Measurements from ENCODE around the gene PTPRG.

The PTPRG gene

GRCh38 chr3:61884794-61885193, 323.4 kb downstream of the PTPRG start:
- in situ Hi-C loops (cut with MboI; ENCODE audit: low sequenced_read_pairs) = no loop called here

DNA sequence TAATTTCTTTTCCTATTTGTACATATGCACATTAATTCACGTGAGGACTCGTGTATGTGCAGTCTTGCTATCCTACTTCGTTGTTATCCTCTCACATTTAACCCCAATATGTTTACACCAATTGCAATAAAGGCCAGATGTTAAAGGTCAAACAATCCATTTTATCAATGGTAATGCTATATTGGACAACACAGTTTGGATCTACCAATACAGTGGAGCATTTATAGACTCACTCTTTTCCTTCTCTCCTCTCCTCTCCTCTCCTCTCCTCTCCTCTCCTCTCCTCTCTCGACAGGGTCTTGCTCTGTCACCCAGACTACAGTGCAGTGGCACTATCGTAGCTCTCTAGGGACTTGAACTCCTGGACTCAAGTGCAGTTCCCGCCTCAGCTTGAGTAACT, 324.0 kb downstream of the PTPRG start:
- in situ Hi-C loops (cut with MboI; ENCODE audit: low sequenced_read_pairs) = no loop called here

- in situ Hi-C loops (cut with MboI; ENCODE audit: low sequenced_read_pairs) = no loop called here
Measured at GRCh38 chr3:61887206-61887605, 325.8 kb downstream of the PTPRG start.

GRCh38 chr3:61889259-61889658, 327.9 kb downstream of the PTPRG start:
- in situ Hi-C loops (cut with MboI; ENCODE audit: low sequenced_read_pairs) = no loop called here

DNA sequence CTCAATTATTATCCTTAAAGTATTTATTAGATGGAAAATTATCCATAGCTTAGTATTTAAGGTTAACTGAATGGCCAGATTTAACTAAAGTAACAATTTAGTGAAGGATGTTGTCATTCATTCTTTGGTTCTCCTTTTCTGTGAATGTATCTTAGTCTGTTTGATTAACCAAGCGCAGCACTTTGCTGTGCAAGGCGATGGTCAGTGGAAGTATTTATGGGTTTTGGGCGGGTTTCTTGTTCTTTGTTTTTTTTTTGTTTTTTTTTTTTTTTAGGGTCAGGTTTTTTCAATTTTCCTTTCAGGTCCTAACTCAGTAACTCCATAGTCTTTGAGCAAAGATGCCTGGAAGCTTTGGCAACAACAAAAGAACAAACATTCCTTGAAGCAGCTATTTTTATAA, 328.8 kb downstream of the PTPRG start:
- in situ Hi-C loops (cut with MboI; ENCODE audit: low sequenced_read_pairs) = no loop called here

DNA sequence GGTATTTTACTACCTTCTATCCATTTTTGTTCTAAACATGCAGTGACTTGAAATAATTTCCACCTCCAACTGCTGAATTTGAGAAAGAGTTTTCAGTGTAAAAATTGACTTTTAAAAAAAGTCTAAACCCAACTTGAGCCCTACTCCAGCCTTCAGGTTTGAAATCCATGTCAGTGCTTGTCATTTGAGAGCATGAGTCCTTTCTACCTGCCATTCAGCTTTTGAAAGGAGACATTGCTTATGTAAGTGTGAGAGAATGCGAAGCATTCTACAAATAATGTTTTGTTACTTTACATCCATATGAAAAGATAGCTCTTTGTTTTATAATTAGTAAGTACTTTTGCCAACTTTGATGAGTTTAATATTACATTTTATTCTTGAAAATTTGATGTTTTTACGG, 329.2 kb downstream of the PTPRG start:
- in situ Hi-C loops (cut with MboI; ENCODE audit: low sequenced_read_pairs) = no loop called here

DNA sequence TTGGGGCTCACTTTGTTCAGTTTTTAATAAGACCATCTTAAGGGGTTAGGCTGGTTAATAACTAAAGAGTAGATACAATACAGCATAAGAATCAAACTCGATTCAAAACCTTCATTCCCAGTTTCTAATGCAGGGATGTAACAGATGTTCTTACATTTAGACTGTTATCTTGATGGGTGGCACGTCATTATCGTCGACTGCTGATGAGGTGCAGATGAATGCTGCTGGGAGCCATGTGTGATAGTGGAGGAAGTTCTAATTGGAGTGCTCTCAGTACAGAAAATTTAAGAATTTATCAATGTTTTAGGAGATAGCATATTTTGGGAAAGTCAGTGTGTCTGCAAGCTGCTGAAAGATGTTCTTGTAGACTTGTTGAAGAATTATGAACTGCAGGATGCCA, 331.5 kb downstream of the PTPRG start:
- in situ Hi-C loops (cut with MboI; ENCODE audit: low sequenced_read_pairs) = no loop called here

DNA sequence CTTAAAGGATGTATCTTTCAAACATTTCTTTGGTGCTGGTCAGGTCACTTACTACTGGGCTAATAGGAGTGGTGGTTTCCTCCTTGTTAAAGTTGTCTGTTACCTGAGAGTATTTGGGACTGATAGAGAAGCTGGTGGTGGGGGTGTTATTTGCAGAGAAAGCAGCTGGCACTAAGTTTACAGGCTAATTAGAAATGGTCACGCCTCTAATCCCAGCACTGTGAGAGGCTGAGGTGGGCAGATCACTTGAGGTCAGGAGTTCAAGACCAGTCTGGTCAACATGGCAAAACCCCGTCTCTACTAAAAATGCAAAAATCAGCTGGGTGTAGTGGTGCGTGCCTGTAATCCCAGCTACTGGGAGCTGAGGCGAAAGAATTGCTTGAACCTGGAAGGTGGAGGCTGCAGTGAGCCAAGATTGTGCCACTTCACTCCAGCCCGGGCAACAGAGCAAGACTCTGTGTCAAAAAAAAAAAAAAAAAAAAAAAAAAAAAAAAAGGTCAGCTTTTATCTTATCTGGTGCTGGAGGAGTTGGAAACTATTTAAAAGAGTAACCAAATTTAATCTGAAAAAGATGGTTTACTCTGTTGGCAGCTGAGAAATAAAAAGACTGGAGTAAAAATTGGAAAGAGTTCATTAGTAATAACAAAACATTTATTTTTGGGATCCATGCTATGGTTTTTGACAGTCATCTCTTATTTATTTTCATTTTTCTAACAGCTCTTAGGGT, 332.6 kb downstream of the PTPRG start:
- in situ Hi-C loops (cut with MboI; ENCODE audit: low sequenced_read_pairs) = no loop called here

DNA sequence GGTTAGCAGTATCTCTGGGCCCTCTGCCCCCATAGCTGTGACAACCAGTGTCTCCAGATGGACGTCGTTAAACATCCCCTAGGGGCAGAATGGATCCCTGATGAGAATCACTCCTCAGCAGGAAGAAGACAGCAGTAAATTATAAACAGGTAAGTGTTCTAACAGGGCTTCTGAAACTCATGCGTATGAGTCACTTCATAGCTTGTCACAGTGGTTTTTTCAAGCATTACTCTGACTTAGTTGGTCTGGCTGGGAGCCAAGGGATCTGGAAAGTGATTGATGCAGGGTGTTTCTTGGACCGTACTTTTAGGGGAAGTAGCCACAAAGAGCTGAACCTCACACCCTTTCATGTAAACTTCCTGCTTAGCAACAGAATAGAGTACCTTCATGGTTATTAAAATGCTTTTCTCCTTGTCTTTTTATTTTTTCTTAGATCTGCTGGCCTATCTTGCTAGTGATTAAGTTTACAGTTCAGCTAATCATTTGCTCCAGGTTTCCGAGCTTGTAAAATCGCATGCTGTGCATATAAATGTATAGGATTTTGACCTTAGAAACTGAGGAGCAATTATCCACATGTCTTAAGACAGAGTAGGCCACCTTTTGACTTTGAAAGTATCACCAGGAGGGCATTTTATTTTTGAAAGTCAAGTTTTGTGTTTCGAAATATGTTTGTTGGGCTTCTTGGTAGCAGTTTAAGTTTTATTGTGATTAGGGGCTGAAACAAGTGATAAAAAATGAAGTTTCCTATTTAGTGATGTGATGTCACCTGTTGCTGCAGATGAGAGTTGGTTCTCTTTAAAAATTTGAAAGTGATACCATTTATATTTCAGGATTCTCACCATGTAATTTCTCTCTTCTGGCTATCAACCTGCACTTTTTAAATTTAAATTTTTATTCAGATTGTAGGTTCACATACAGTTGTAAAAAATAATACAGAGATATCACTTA, 333.9 kb downstream of the PTPRG start:
- in situ Hi-C loops (cut with MboI; ENCODE audit: low sequenced_read_pairs) = no loop called here

GRCh38 chr3:61896251-61896650, 334.9 kb downstream of the PTPRG start:
- in situ Hi-C loops (cut with MboI; ENCODE audit: low sequenced_read_pairs) = no loop called here

- in situ Hi-C loops (cut with MboI; ENCODE audit: low sequenced_read_pairs) = no loop called here
Measured at GRCh38 chr3:61897848-61898247, 336.5 kb downstream of the PTPRG start.

- in situ Hi-C loops (cut with MboI; ENCODE audit: low sequenced_read_pairs) = no loop called here
Measured at GRCh38 chr3:61899700-61900462, 338.5 kb downstream of the PTPRG start.

DNA sequence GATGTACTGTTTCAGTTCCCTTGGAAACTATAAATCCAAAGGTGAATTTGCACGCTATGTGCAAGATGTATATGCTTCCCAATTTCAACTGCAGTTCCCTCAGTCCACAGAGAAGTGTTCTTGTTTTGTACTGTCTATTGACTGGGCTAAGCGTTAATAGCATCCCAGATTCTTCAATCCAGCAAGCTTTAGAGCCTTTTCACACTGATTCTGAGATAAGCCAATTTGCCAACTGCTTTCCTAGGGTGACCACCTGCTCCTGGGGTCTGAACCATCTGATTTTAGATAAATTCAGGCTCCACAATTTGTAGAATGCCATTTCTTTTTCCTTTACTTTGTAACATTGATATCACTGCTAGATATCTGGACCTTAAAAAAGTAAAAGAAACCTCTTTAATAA, 340.1 kb downstream of the PTPRG start:
- in situ Hi-C loops (cut with MboI; ENCODE audit: low sequenced_read_pairs) = no loop called here

GRCh38 chr3:61901986-61902385, 340.6 kb downstream of the PTPRG start:
- in situ Hi-C loops (cut with MboI; ENCODE audit: low sequenced_read_pairs) = no loop called here

GRCh38 chr3:61903074-61903473, 341.7 kb downstream of the PTPRG start:
- in situ Hi-C loops (cut with MboI; ENCODE audit: low sequenced_read_pairs) = no loop called here

DNA sequence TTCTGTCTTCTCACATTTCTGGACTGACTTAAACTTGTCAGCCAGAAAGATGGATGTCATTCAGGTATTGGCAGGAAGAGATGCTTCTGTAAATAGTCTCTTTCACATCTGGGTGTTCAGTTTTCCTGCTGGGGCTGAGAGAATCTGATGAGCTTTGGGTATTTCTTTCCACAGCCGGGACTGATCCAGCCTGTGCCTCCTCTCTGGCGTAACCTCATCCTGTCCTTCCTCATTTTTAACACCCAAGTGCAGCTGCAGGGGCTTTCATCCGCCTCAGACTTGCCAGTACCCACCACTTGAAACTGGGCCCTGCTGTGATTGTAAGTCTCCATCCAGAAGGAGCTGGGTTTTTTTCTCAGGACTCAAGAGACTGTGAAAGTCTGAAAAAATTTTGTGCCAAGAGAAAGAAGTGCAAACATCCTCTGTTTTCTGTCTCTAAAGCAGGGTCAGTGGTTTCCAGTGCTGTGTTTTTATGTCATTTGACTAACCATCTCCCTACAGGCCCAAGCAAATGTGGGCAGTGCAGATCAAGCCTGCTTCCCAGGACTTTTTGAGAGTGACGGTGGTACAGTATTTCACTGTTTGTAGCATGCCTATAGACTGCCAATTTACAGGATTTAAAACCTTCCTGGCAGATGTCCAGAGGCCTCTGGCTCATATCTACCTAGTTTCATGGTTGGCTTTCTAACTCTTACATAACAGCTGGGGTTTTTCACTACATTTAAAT, 342.7 kb downstream of the PTPRG start:
- in situ Hi-C loops (cut with MboI; ENCODE audit: low sequenced_read_pairs) = no loop called here

DNA sequence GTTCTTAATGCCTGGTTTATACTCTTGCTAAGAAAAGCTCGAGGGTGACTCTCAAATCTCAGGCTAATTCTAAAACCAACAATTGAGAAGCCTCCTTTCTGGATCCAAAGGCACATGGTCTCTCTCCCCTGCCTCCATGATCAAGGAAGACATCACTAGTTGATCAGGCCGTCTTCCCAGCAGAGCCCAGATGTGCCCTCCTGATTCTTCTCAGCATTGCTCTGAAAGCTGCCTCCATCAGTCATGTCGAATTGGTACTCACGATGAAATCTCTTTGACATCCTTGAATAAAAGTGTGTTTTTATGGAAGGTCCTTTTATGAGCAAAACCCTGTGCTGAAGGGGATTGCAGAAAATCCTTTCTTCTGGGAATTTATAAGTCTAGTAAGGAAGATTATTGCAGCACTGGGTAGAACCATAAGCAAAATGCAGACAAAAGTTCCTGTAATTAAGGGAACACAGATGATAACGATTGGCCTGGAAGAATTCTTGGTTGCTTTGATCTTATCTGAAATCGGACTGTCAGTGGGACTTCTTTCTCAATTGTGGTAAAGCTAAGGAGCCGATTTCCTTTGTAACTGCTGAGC, 345.9 kb downstream of the PTPRG start:
- in situ Hi-C loops (cut with MboI; ENCODE audit: low sequenced_read_pairs) = no loop called here

DNA sequence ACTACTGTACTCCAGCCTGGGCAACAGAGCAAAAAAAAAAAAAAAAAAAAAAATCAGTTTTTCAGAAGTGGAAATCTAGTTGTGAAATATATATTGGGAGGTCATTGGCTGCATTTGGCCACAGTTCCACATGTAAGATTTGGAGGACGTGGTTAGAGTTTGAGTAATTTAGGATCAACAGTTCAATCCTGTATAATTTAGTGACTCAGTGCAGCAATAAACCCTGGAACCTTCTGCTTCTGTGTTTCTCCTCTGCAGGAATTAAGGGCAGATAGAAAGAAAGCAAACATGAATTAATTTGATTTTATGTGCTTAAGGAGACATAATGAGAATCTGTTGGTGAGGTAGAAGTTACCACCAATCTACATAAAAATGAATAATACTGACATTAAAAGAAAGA, 347.0 kb downstream of the PTPRG start:
- in situ Hi-C loops (cut with MboI; ENCODE audit: low sequenced_read_pairs) = no loop called here

DNA sequence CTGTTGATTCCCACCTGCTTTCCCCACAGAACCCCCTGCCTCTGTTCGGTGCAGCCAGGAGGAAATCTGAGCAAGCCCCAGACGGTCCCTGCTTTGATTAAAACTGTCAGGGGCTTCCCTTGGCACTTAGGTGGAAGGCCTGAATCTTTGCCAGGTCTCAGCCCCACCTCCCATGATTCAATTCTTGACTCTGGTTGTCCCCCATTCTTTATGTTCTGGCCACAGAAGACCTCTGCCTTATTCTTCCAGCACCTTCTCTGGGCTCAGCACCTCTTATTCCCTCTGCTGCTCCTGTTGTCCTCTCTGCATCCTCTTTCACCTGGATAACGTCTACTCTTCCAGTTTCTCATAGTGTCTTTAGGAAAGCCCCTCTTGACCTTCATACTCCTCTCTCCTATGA, 349.4 kb downstream of the PTPRG start:
- in situ Hi-C loops (cut with MboI; ENCODE audit: low sequenced_read_pairs) = no loop called here

GRCh38 chr3:61912158-61912557, 350.8 kb downstream of the PTPRG start:
- in situ Hi-C loops (cut with MboI; ENCODE audit: low sequenced_read_pairs) = no loop called here
